GM20431 (cell line): ENCODE results near the gene AP5Z1.

Source experiments
- in situ Hi-C: fragments of 300-500 bp; cut with MseI, MboI; formaldehyde crosslinking; loops from one replicate; pipeline ENCODE4 v1.15.0; 2020; ENCODE audit warnings: low sequenced_read_pairs; ENCODE audit not compliant: unreplicated experiment

The AP5Z1 gene

DNA sequence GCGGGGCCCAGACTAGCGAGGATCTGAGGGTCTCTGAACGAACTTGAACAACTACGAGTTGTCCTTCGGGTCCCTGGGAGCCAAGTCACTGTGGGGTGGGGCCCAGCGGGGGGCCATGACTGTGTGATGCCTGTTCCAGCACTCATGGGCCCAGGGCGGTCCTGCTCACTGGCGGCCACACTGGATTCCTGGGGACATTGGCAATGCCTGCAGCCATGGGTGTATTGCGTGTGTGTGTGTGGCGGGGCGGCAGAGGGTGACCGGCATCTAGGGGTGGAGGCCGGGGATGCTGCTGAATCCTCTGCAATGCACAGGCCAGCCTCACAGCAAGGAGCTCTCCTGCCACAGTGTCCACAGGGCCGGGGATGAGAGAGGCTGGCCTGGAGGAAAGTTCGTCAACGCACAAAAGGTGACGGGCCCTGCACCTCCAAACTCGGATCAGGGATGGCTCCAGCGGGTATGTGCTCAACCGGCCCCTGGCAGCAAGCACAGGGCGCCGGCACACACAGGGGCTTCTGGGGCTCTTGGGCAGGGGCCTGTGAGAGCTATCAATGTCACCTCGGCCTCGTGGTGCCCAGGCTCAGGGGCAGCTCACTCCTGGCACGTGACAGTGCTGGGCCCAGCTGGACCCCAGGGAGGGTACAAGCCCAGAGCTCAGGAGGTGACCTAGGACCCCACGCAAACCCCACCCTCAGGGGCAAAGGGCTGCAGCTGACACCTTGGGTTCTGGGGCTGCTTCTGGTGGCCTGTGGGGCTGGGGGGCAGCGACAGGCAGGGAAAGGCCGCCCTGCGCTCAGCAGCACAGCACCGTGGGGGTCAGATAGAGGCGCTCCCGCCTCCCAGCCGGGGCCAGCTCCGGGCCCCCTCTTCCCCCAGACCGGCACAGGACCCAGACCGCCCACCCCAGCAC is 58.5 kb downstream of the AP5Z1 start:
- in situ Hi-C loops: loop anchor here (25.0 kb wide), 1 partner anchor 253 kb away; no protein-coding TSS in a partner anchor

DNA sequence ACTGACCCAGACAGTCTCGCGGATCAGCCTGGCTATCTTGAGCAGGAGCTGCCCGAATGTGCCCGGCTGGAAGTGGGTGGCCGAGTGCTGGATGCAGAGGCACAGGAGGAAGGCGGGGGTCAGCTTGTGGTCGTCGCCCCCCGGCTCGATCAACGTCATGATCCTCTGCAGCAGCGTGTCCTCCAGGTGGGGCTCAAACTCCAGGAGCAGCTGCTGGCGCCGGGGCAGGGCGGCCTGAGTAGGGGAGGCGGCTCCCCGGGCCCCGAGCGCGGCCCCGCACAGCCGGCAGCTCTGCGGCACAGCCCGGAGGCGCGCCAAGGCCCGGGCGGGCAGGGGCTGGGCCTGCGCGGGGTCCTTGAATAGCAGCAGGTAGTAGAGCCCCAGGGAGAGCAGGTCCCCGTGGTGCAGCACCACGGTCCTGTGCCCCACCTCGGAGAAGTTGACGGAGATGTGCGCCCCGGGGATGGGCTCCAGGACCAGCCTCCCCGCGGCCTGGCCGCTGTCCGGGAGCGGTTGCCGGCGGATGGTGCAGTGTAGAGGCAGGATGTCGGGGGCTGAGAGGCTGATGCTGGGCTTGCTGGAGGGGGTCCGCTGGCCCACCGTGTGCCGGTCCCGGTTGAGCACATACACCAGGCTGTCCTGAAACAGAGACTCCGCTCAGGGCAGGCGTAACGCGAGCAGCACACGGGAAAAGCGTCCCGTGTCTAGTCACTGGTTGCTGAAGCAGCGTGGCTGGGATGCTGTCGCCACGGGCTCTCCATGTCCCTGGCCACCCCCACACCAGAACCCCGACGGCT is 59.4 kb downstream of the AP5Z1 start:
- in situ Hi-C loops: loop anchor here (25.0 kb wide), 1 partner anchor 253 kb away; no protein-coding TSS in a partner anchor

DNA sequence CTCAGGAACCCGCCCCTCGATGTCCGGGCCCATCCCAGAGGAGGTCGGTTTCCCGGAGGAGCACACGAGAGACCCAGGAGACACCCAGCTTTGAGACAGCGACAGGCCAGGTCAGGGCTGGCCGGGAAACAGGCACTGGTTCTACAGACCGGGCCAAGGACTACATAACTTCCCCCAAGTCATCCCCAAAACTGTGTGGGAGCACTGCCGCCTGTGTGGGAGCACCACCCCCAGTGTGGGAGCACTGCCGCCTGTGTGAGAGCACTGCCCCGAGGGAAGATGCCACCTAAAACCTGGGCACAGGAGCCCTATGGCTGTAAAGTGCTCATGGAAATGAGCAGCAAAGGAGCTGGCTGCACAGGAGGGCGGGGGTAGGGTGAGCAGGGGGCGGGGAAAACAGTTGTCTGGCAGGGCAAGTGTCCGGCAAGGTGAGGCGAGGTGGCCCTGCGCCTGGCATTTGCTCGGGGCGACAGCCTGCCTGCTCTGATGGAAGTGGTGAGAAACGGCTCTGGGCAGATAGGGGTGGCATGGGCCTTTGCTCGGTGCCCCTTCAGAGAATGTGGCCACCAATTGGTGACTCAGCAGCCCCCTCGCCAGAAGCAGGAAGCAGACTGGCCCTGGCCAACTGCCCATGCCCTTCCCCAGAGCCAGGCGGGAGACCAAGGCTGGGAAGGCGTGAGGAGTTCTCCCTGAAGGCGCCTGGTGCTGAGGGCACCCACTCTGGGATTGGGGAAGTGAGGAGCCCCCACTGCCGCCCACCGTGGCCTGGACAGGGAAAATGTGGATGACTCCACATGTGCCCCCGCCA is 60.2 kb downstream of the AP5Z1 start:
- in situ Hi-C loops: loop anchor here (25.0 kb wide), 1 partner anchor 252 kb away; no protein-coding TSS in a partner anchor

DNA sequence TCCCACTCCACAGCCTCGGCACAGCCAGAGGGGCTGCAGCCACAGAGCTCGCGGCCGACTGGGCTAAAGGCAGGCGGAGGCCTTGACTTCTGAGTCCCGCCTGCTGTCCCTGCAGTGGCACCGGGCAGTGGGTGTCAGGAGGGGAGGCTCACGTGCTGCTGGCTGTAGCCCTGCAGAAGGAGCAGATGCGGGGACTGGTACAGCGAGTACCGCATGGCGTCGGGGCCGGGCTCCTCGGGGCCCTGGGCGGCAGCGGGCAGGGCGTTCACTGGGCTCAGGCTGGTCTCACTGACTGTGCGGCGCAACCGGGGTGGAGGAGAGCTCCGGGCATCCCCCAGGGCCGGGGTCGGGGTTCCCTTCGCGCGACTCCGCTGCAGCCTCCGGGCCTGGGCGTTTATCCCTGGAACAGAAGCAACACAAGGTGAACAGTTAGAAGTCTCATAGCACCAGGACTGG is 60.8 kb downstream of the AP5Z1 start:
- in situ Hi-C loops: loop anchor here (25.0 kb wide), 1 partner anchor 251 kb away; no protein-coding TSS in a partner anchor

DNA sequence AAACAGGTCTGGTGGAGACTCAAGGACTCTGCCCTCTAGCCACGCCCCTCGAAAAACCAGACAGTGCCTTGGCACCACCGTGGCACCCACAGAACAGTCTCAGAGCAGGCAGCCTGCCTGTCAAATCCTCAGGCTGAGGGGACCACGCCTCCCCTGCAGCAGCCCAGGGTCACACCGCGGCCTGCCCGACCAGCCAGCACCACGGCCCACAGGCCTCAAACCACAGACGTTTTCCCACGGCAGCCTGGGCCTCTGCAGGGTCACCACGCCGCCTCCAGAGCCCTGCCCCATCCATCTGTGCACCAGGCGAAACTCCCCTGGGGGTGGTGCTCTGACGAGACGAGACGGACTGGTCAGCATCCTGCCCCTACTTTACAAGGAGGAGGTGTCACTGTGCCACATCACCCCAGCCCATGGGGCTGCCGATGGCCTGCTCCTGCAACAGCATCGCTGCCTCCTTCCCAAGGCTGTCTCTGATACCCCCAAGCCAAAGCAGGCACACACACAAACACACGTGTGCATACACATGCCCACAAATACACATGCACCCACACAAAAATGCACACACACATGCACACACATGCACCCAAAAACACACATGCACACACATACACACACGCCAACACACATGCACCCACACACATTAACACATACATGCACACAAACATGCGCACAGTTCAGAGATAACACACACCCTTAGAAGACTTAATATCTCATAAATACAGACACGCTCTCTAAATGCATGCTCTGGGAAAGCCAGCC is 61.8 kb downstream of the AP5Z1 start:
- in situ Hi-C loops: loop anchor here (25.0 kb wide), 1 partner anchor 250 kb away; no protein-coding TSS in a partner anchor

DNA sequence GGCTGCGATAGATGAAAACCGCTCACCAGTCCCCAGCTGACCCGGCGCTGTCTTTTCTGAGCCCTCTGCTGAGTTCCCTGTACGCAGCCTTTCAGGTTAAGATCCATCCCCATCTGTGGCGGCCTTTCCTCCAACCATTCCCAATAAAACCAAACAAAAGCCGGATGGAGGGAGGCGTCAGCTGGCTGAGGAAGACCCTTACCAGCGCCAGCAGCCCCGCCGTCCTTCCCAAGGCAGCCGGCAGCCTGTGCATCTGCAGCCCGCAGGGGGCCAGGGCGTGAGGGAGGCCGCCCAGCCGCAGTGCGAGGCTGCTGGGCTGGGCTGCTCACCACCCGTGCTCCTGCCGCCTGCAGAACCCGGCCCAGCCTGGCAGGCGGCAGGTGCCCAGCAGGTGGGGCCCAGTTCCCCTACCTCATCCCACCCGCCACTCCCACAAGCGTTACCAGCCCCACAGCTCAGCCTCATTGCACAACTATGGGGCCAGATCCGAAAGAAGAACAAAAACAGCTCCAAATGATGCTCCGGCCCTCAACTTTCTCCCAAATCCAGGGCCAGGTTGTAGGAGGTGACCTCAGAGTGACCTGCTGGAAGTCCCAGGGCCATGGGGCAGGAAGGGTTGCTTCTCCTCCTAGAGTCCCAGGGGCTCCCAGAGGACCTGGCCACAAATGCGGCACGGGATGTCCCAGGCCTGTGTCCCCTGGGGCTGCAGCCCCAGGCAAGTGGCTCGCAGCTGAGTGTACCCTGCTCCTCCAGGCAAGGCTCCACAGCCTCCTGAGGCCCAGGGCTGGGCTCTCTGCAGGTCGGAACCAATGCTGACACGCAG is 62.6 kb downstream of the AP5Z1 start:
- in situ Hi-C loops: loop anchor here (25.0 kb wide), 1 partner anchor 249 kb away; no protein-coding TSS in a partner anchor

DNA sequence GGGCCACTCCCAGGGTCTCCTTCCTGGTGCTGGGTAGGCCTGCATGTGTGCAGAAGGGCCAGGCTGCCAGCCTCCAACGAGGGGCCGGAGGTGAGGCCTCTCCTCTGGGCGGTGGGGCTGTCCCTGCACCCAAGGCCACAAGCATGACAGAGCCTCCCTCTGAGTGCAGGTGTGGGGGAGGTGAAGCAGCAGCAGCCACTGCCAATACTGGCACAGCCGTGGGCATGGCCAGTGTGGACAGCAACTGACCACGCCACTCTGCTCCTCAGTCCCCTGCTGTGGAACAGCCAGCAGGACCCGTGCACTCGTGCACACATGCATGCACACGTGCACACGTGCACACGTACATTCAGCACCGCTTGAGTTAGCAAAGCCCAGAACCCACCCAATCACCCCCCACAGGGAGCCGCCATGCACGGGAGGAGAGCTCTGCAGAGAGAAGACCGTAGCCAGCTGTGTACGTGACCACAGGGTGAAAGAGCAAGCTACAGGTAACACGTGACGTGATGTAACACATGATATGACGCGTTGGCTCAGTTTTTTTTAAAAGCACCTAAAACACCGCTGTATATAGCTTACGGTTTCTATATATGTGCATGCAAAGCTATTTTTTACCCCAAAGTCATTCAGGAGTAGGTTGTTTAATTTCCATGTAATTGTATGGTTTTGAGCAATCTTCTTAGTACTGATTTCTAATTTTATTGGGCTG is 63.4 kb downstream of the AP5Z1 start:
- in situ Hi-C loops: loop anchor here (25.0 kb wide), 1 partner anchor 249 kb away; no protein-coding TSS in a partner anchor

DNA sequence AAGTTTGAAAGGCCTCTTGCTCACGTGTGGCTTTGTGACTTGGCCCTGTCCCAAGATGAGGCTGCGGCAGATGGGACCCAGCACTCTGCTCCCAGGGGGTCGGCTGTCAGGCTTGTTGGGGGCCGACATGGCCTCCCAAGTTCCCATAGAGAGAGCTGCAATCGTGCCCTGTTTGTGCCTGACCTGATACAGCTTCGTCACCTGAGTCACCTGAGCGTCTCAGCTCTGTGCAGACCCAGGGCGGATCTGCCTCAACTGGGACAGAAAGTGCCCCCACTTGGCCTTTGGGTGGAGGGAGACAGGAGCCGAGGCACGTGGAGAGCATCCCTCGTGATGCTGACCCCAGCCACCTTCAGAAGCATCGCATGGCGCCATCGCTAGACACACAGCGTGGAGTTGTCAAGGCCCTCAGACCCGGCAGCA is 64.7 kb downstream of the AP5Z1 start:
- in situ Hi-C loops: loop anchor here (25.0 kb wide), 1 partner anchor 247 kb away; no protein-coding TSS in a partner anchor
